ENCODE measurements around the gene ARMH2.
"Not testable (repeated sequence)": the region's sequence is repeated elsewhere in the genome, so short reads cannot be mapped to it uniquely, and the experiment has no call there.

The ARMH2 gene

GRCh38 chr6:24764833-24765828 is 33.6 kb downstream of the ARMH2 start:
- not testable (repeated sequence) for DNase-seq (ENCODE audit: low read depth)

GRCh38 chr6:24763578-24763977 is 35.1 kb downstream of the ARMH2 start:
- DNase-seq (ENCODE audit: low read depth), result no peak

- no peak for DNase-seq (ENCODE audit: low read depth)
These were observed 36.9 kb downstream of the ARMH2 start for GRCh38 chr6:24761851-24762250.

- no peak for DNase-seq (ENCODE audit: low read depth)
These were observed 37.4 kb downstream of the ARMH2 start for GRCh38 chr6:24761193-24761835.

- no peak for DNase-seq (ENCODE audit: low read depth)
These were observed 38.5 kb downstream of the ARMH2 start for GRCh38 chr6:24760210-24760609.

- no peak for DNase-seq (ENCODE audit: low read depth)
These were observed 39.0 kb downstream of the ARMH2 start for GRCh38 chr6:24759718-24760117.

- DNase-seq (ENCODE audit: low read depth), result no peak
These were observed 41.1 kb downstream of the ARMH2 start for GRCh38 chr6:24757611-24758010.

- no peak for DNase-seq (ENCODE audit: low read depth)
These were observed 43.4 kb downstream of the ARMH2 start for GRCh38 chr6:24755279-24755678.

- DNase-seq (ENCODE audit: low read depth), result not testable (repeated sequence)
These were observed 44.3 kb downstream of the ARMH2 start for GRCh38 chr6:24754378-24754777.

- DNase-seq (ENCODE audit: low read depth), result no peak
These were observed 45.2 kb downstream of the ARMH2 start for GRCh38 chr6:24753545-24753944.

GRCh38 chr6:24752917-24753492 is 45.7 kb downstream of the ARMH2 start:
- DNase-seq (ENCODE audit: low read depth), result no peak

GRCh38 chr6:24752503-24752902 is 46.2 kb downstream of the ARMH2 start:
- no peak for DNase-seq (ENCODE audit: low read depth)

- not testable (repeated sequence) for DNase-seq (ENCODE audit: low read depth)
These were observed 47.8 kb downstream of the ARMH2 start for GRCh38 chr6:24750878-24751277.

GRCh38 chr6:24749297-24749696 is 49.4 kb downstream of the ARMH2 start:
- DNase-seq (ENCODE audit: low read depth), result no peak

Measured in non-pigmented ciliary epithelial cell (primary cell).